H7 (cell line): Measurements from ENCODE around the gene UBE2G1. TPM values are rescaled to one million over a fixed set of nuclear protein-coding genes. Genes with fewer than 3 reads are reported as not detected.
"Not testable (repeated sequence)": the region's sequence is repeated elsewhere in the genome, so short reads cannot be mapped to it uniquely, and the experiment has no call there.

Source experiments
- DNase-seq: peaks from one replicate; pipeline ENCODE4 v3.0.0; 2012
- H3K27me3 ChIP-seq: 2 replicates; pipeline ENCODE4 v1.6.0; 2011; ENCODE audit warnings: mild to moderate bottlenecking, low read length; ENCODE audit not compliant: control insufficient read depth, insufficient read depth
- H3K36me3 ChIP-seq: replicated peaks from 2 replicates; pipeline ENCODE4 v1.5.1; 2011; ENCODE audit warnings: low read length; ENCODE audit not compliant: control insufficient read depth, insufficient read depth
- H3K4me3 ChIP-seq: 2 replicates; pipeline ENCODE4 v1.5.1; 2011; ENCODE audit warnings: low read depth, mild to moderate bottlenecking, control low read depth, low read length, moderate library complexity; ENCODE audit not compliant: insufficient read depth
- total RNA-seq: library from RNA; depleted of rRNA; stranded (reverse); fragments of >200 nt; shearing (Covaris generic); gene quantifications from 2 replicates; pipeline ENCODE4 v1.2.3, GENCODE V29; 2014

The UBE2G1 gene
- total RNA-seq, 1 experiment from 2014 or later: 99.9 TPM

DNA sequence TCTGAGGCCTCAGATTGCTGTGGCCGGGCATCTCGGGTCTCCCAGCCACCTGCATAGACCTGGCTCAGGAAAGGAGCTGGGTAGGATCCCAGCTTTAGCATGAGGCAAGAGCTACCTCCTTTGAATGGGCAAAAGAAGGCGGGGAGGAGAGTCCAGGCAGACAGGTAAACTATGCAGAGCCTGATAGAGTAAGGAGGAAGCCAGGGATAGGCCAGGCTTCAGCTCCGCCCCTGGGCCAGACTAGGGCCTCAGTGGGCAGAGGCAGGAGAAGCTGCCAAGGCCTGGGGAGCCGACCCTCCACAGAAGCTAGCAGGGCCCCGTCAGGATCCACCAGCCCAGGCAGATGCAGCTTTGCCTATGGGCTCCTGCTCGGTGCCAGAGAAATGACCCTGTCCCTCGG lies 22.6 kb upstream of the UBE2G1 start:
- no peak overlapping the region for H3K4me3 ChIP-seq
- H3K36me3 ChIP-seq: no peaks in the 10 kb centered on the region
- no peaks in the 10 kb centered on the region for H3K27me3 ChIP-seq
- DNase-seq: peak; percentile 69

DNA sequence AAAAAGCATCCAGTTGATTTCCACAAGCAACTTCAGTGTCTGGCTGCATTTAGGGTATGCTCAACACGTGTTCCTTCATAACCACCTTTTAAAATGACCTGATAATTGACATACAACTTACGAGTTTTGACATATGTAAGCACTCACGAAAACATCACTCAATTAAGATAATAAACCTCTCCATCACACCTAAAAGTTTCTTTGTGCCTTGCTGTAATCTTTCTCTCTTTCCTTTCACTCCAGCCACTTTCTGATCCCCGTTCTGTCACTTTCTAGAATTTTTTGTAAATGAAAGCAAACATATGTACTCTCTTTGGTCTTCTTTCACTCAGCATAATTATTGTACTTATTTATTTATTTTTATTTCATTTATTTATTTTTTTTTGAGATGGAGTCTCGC lies 20.7 kb upstream of the UBE2G1 start:
- DNase-seq: no peak
- Histone ChIP-seq H3K36me3 (no peaks in the 10 kb centered on the region), H3K27me3 (no peaks in the 10 kb centered on the region), H3K4me3 (no peak overlapping the region)

- no peaks in the 10 kb centered on the region for H3K27me3 ChIP-seq
- no peak overlapping the region for H3K4me3 ChIP-seq
- no peaks in the 10 kb centered on the region for H3K36me3 ChIP-seq
- no peak for DNase-seq
Observed at GRCh38 chr17:4386406-4386805, 19.9 kb upstream of the UBE2G1 start.

- DNase-seq: no peak
- no peaks in the 10 kb centered on the region for H3K27me3 ChIP-seq
- H3K4me3 ChIP-seq: no peak overlapping the region
- H3K36me3 ChIP-seq: no peaks in the 10 kb centered on the region
Observed at GRCh38 chr17:4381690-4382671, 15.5 kb upstream of the UBE2G1 start.

- Histone ChIP-seq H3K4me3 (no peak overlapping the region), H3K36me3 (no peaks in the 10 kb centered on the region), H3K27me3 (no peaks in the 10 kb centered on the region)
- no peak for DNase-seq
Observed at GRCh38 chr17:4378626-4379025, 12.2 kb upstream of the UBE2G1 start.

- not testable (repeated sequence) for H3K36me3 ChIP-seq, H3K27me3 ChIP-seq, DNase-seq, H3K4me3 ChIP-seq
Observed at GRCh38 chr17:4377247-4377646, 10.8 kb upstream of the UBE2G1 start.

- not testable (repeated sequence) for H3K27me3 ChIP-seq, H3K4me3 ChIP-seq, DNase-seq, H3K36me3 ChIP-seq
Observed at GRCh38 chr17:4375796-4376440, 9.4 kb upstream of the UBE2G1 start.

GRCh38 chr17:4375039-4375748 lies 8.7 kb upstream of the UBE2G1 start:
- H3K36me3 ChIP-seq: no peaks in the 10 kb centered on the region
- no peaks in the 10 kb centered on the region for H3K27me3 ChIP-seq
- no peak overlapping the region for H3K4me3 ChIP-seq
- no peak for DNase-seq

DNA sequence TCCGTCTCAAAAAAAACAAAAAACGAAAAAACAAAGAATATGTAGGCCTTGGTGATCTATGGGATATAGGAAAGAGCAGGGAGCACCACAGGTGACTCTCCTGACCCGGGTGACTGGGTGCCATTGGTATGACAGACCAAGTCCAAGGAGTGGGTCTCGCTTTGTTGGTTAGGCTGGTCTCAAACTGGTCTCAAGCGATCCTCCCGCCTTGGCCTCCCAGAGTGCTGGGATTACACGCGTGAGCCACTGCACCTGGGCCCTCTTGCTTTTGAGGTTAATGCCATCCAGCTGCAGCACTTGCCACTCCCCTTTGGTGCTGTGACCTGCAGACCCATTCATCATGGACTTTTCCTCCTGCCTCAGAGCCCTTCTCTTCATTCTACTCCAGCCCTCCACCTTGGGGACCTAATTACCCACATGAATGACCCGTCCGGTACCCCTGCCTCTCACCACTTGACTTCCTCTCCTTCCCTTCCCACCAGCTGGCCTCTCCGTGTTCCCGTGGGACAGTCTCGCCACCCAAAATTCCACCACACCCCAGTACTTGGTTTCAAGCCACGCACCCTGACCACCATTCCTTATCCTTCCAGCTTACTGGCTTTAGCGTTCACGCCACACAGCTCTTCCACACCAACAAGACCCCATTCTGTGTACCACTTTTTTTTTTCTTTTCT lies 3.2 kb upstream of the UBE2G1 start:
- no peak for DNase-seq
- no peaks in the 10 kb centered on the region for H3K27me3 ChIP-seq

DNA sequence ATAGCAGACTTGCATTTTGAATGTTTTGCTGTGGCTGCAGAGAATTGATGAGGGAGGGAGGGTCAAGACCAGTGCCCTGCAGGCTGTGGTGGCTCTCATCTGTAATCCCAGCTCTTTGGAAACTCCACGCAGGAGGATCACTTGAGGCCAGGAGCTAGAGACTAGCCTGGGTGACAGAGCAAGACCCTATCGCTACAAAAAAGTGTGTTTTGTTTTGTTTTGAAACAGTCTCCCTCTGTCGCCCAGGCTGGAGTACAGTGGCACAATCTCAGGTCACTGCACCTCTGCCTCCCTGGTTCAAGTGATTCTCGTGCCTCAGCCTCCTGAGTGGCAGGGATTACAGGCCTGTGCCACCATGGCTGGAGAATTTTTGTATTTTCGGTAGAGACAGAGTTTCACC lies 1.9 kb upstream of the UBE2G1 start:
- DNase-seq: no peak
- no peak overlapping the region for H3K4me3 ChIP-seq
- no peaks in the 10 kb centered on the region for H3K36me3 ChIP-seq
- H3K27me3 ChIP-seq: no peaks in the 10 kb centered on the region

More for the DNA sequence above, 3.2 kb upstream of the UBE2G1 start:
- H3K4me3 ChIP-seq: no peak overlapping the region
- no peaks in the 10 kb centered on the region for H3K36me3 ChIP-seq

- H3K4me3 ChIP-seq, H3K36me3 ChIP-seq, DNase-seq, H3K27me3 ChIP-seq: not testable (repeated sequence)
Observed at GRCh38 chr17:4367177-4367576, 702 bp upstream of the UBE2G1 start.

GRCh38 chr17:4365628-4366326 lies 698 bp downstream of the UBE2G1 start:
- no peaks in the 10 kb centered on the region; the same call in 1 of the 2 replicates for H3K36me3 ChIP-seq
- peak; percentile 88 for DNase-seq
- H3K4me3 ChIP-seq: peak overlapping the region; percentile 97
- H3K27me3 ChIP-seq: no peaks in the 10 kb centered on the region

- Histone ChIP-seq H3K36me3 (no peaks in the 10 kb centered on the region; the same call in 1 of the 2 replicates), H3K27me3 (no peaks in the 10 kb centered on the region), H3K4me3 (peak overlapping the region; percentile 97)
- DNase-seq: peak; percentile 94
Observed at GRCh38 chr17:4365103-4365627, 1.3 kb downstream of the UBE2G1 start.
